DND-41 (cell line): ENCODE measurements around the gene GLDN.

ENCODE experiments used
- CTCF ChIP-seq: IDR thresholded peaks from 2 replicates; pipeline ENCODE4 v1.5.1; 2012; ENCODE audit warnings: borderline replicate concordance, low read length, moderate library complexity, mild to moderate bottlenecking; ENCODE audit not compliant: poor library complexity, severe bottlenecking; ENCODE audit errors: extremely low read depth
- EZH2 ChIP-seq: IDR thresholded peaks from 3 replicates; pipeline ENCODE4 v1.6.1; 2012; ENCODE audit warnings: borderline replicate concordance, low read depth, mild to moderate bottlenecking, moderate library complexity, low read length, inconsistent platforms; ENCODE audit not compliant: severe bottlenecking

GRCh38 chr15:51386960-51387698 lies 45.7 kb downstream of the GLDN start:
- TF ChIP-seq CTCF (no peak), EZH2 (no peak)
